ENCODE measurements around the gene GVQW3. TPM values are rescaled to one million over a fixed set of nuclear protein-coding genes. Genes with fewer than 3 reads are reported as not detected.

GVQW3 gene
- total and polyA plus RNA-seq, 2 of the 13 experiments (the other 11 are each of a cell fraction or from before 2014, with no cell fraction given), result 5.0 to 5.6 TPM

DNA sequence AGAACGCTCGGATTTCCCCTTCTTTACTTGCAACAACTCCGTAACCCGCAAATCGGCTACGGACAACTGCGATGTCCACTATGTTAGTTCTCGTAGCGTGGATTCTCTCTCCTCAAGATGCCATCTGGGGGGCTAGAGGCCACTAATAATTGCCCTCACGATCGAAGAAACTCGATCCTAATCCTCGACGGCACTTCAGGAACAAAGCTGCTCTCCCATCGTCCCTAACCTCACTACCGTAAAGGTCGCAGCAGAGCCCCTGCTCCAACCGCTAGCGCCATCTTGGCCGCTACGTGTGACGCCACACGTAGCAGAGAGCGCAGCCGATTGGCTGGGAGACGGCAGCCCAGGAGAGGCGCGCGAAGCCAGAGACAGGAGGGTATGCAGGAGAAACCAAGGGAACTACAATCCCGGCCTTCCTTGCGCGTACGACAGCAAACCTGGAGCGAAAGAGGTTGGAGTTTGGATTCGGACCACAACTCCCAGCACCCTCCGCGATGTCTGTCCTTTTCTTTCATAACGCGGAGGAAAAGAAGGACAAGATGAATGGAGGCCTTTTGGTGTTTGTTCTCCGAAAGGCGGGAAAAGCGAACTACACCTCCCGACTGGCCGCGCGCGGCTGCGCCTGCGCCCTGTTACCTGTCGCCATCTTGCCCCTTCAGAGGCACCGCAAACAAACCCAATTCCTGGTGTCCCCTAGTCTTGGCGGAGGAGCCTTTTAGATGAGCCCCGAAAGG, 63.4 kb downstream of the GVQW3 start, which contains the start of gene EMSY (continued):
- TF ChIP-seq ZNF530 (CRISPR knock-in tag; IDR thresholded peaks at IDR 0.05; ENCODE audit: low read depth) (no peak), ZC3H4 (CRISPR knock-in tag; IDR thresholded peaks at IDR 0.05; ENCODE audit: borderline replicate concordance) (no peak), ZNF124 (CRISPR knock-in tag; IDR thresholded peaks at IDR 0.05) (peak; percentile 52; the same call in 1 of the 2 replicates), PHF5A (CRISPR knock-in tag; IDR thresholded peaks at IDR 0.05; ENCODE audit: low read depth, unreplicated experiment) (no peak), SNAI1 (CRISPR knock-in tag; IDR thresholded peaks at IDR 0.05; ENCODE audit: borderline replicate concordance) (no peak), ATRX (CRISPR knock-in tag; IDR thresholded peaks at IDR 0.05; ENCODE audit: borderline replicate concordance) (no peak), ZNF10 (CRISPR knock-in tag; IDR thresholded peaks at IDR 0.05; ENCODE audit: borderline replicate concordance, low read depth) (no peak), ZBTB3 (CRISPR knock-in tag; IDR thresholded peaks at IDR 0.05; ENCODE audit: borderline replicate concordance, low read depth) (no peak), CEBPB (IDR thresholded peaks at IDR 0.05; ENCODE audit: borderline replicate concordance, low read depth, low read length) (peak; percentile 19; the same call in 1 of the 2 replicates), HCFC1 (IDR thresholded peaks at IDR 0.05; ENCODE audit: low read depth, low read length) (peak; percentile 90), TSC22D2 (CRISPR knock-in tag; IDR thresholded peaks at IDR 0.05; ENCODE audit: borderline replicate concordance) (peak; percentile 76; the same call in 1 of the 2 replicates), JUN (CRISPR knock-in tag; IDR thresholded peaks at IDR 0.05) (no peak), STAG1 (CRISPR knock-in tag; IDR thresholded peaks at IDR 0.05) (no peak), ZNF775 (CRISPR knock-in tag; IDR thresholded peaks at IDR 0.05; ENCODE audit: borderline replicate concordance) (no peak), HIVEP1 (CRISPR knock-in tag; IDR thresholded peaks at IDR 0.05) (peak; percentile 68; the same call in 1 of the 2 replicates), ATF7-NPFF (CRISPR knock-in tag; IDR thresholded peaks at IDR 0.05; ENCODE audit: low read depth) (0 out of 2 replicates have a peak, but pooled peaks have one; percentile 54), CBX2 (IDR thresholded peaks at IDR 0.05; ENCODE audit: low read depth, low read length) (no peak), CBX2 (CRISPR knock-in tag; IDR thresholded peaks at IDR 0.05; ENCODE audit: low read depth) (no peak), ZBTB38 (CRISPR knock-in tag; IDR thresholded peaks at IDR 0.05) (peak; percentile 70), EED (CRISPR knock-in tag; IDR thresholded peaks at IDR 0.05) (no peak), ZNF382 (CRISPR knock-in tag; IDR thresholded peaks at IDR 0.05; ENCODE audit: borderline replicate concordance) (no peak), EZH2 (conservative IDR thresholded peaks at IDR 0.05; ENCODE audit: low read depth, low read length) (no peak), TMF1 (CRISPR knock-in tag; IDR thresholded peaks at IDR 0.05; ENCODE audit: low read depth) (no peak), SMARCC2 (IDR thresholded peaks at IDR 0.05) (no peak)
- TF ChIP-seq, protein P1, sequence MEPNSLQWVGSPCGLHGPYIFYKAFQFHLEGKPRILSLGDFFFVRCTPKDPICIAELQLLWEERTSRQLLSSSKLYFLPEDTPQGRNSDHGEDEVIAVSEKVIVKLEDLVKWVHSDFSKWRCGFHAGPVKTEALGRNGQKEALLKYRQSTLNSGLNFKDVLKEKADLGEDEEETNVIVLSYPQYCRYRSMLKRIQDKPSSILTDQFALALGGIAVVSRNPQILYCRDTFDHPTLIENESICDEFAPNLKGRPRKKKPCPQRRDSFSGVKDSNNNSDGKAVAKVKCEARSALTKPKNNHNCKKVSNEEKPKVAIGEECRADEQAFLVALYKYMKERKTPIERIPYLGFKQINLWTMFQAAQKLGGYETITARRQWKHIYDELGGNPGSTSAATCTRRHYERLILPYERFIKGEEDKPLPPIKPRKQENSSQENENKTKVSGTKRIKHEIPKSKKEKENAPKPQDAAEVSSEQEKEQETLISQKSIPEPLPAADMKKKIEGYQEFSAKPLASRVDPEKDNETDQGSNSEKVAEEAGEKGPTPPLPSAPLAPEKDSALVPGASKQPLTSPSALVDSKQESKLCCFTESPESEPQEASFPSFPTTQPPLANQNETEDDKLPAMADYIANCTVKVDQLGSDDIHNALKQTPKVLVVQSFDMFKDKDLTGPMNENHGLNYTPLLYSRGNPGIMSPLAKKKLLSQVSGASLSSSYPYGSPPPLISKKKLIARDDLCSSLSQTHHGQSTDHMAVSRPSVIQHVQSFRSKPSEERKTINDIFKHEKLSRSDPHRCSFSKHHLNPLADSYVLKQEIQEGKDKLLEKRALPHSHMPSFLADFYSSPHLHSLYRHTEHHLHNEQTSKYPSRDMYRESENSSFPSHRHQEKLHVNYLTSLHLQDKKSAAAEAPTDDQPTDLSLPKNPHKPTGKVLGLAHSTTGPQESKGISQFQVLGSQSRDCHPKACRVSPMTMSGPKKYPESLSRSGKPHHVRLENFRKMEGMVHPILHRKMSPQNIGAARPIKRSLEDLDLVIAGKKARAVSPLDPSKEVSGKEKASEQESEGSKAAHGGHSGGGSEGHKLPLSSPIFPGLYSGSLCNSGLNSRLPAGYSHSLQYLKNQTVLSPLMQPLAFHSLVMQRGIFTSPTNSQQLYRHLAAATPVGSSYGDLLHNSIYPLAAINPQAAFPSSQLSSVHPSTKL (CRISPR knock-in tag; IDR thresholded peaks at IDR 0.05), result peak; percentile 59
- TF ChIP-seq, protein P2, sequence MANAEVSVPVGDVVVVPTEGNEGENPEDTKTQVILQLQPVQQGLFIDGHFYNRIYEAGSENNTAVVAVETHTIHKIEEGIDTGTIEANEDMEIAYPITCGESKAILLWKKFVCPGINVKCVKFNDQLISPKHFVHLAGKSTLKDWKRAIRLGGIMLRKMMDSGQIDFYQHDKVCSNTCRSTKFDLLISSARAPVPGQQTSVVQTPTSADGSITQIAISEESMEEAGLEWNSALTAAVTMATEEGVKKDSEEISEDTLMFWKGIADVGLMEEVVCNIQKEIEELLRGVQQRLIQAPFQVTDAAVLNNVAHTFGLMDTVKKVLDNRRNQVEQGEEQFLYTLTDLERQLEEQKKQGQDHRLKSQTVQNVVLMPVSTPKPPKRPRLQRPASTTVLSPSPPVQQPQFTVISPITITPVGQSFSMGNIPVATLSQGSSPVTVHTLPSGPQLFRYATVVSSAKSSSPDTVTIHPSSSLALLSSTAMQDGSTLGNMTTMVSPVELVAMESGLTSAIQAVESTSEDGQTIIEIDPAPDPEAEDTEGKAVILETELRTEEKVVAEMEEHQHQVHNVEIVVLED (CRISPR knock-in tag; IDR thresholded peaks at IDR 0.05; ENCODE audit: borderline replicate concordance), result peak; percentile 99
